HG02763 (cell line): ENCODE data around the gene USP28.
"Not testable (repeated sequence)": the region's sequence is repeated elsewhere in the genome, so short reads cannot be mapped to it uniquely, and the experiment has no call there.

Source experiments
- ATAC-seq: cut with Tn5 transposase; IDR thresholded peaks from one replicate; pipeline ENCODE4 v1.9.1; 2021; ENCODE audit warnings: mild to moderate bottlenecking, moderate library complexity; ENCODE audit not compliant: unreplicated experiment

USP28 gene

GRCh38 chr11:113779496-113779895, 95.9 kb downstream of the USP28 start, which contains the start of gene CLDN25:
CLDN25 (plus strand) TSS chr11:113779796; CDS start chr11:113779796, 0 bp downstream.
- no peak for ATAC-seq

- no peak for ATAC-seq
Measured at GRCh38 chr11:113778111-113778910, 97.1 kb downstream of the USP28 start.

GRCh38 chr11:113774174-113774503, 101.2 kb downstream of the USP28 start:
- ATAC-seq = no peak

- ATAC-seq = peak; percentile 98
Measured at GRCh38 chr11:113773416-113774173, 101.8 kb downstream of the USP28 start, which contains the start of gene ZW10. ZW10 (minus strand) TSS chr11:113773692; CDS start chr11:113773666, 26 bp downstream.

GRCh38 chr11:113773092-113773415, 102.3 kb downstream of the USP28 start:
- no peak for ATAC-seq

GRCh38 chr11:113771964-113772363, 103.4 kb downstream of the USP28 start:
- no peak for ATAC-seq

GRCh38 chr11:113764527-113765219, 110.7 kb downstream of the USP28 start:
- ATAC-seq = no peak

- not testable (repeated sequence) for ATAC-seq
Measured at GRCh38 chr11:113763040-113763439, 112.3 kb downstream of the USP28 start.

- ATAC-seq = no peak
Measured at GRCh38 chr11:113760241-113760640, 115.1 kb downstream of the USP28 start.

GRCh38 chr11:113752932-113753331, 122.4 kb downstream of the USP28 start:
- no peak for ATAC-seq
